HCT116 (cell line): Measurements from ENCODE around the gene CPED1. TPM values are rescaled to one million over a fixed set of nuclear protein-coding genes. Genes with fewer than 3 reads are reported as not detected.

Experiments used
- ATAC-seq: fragments of 200-7000 bp; cut with Tn5 transposase; 2 replicates; pipeline ENCODE4 v1.9.1; 2020; ENCODE audit warnings: mild to moderate bottlenecking, moderate library complexity
- BruUV-seq: library from RNA; stranded (reverse); fragments of 400-500 nt; replicated peaks from 2 replicates; lab custom pipeline; 2021; lab: Mats Ljungman, UMichigan
- CTCF ChIA-PET: fragments of 300-600 bp; sonication (Branson Sonifier 250); formaldehyde crosslinking; loops from one replicate; lab custom pipeline; 2021; ENCODE audit warnings: antibody characterized with exemption; lab: Charles Lee
- POLR2A ChIA-PET: fragments of 300-600, 350-600 bp; sonication (Branson Sonifier 250); formaldehyde crosslinking; loops from one replicate; lab custom pipeline; 2021; ENCODE audit warnings: antibody characterized with exemption; lab: Charles Lee
- RAD21 ChIA-PET, 2 experiments: fragments of 300-600 bp; sonication (Branson Sonifier 250); formaldehyde crosslinking; loops; one replicate each; lab custom pipeline; 2023; ENCODE audit warnings: low total read pairs in 2 of 2; ENCODE audit not compliant: uncharacterized antibody in 2 of 2, unreplicated experiment in 2 of 2, low non-redundant PET in 1 of 2; lab: Charles Lee
- DNase-seq: peaks from one replicate; pipeline ENCODE4 v3.0.0-alpha.2; 2010; ENCODE audit warnings: low read depth, low spot score
- H2AFZ ChIP-seq: fragments of 200-600 bp; shearing (Covaris generic), sonication (generic); 2 replicates; pipeline ENCODE4 v1.6.1; 2017; ENCODE audit warnings: low read depth, mixed run types, mixed read lengths, antibody characterized with exemption, low read length; ENCODE audit not compliant: poor library complexity, severe bottlenecking
- H3K27ac ChIP-seq: 2 replicates; pipeline ENCODE4 v1.5.1; 2012; ENCODE audit warnings: low read depth, low read length
- H3K27me3 ChIP-seq: fragments of 200-600 bp; sonication (generic); 2 replicates; pipeline ENCODE4 v1.6.1; 2016; ENCODE audit warnings: mixed run types, low read length, mixed read lengths; ENCODE audit not compliant: insufficient read depth
- H3K36me3 ChIP-seq, 2 experiments: fragments of 200-500 bp in 1 of 2; fragments of 200-600 bp in 1 of 2; sonication (Bioruptor generic) in 1 of 2; sonication (generic) in 1 of 2; 2 replicates each; pipeline versions ENCODE4 v1.5.1 to v1.6.1; 2014 to 2016; ENCODE audit warnings: low read length in 2 of 2, inconsistent platforms in 1 of 2, mixed read lengths in 1 of 2, mixed run types in 1 of 2; ENCODE audit not compliant: insufficient read depth in 2 of 2, control insufficient read depth in 1 of 2
- H3K4me1 ChIP-seq, 2 experiments: fragments of 200-600 bp in 1 of 2; sonication (generic) in 1 of 2; 2 replicates each; pipeline versions ENCODE4 v1.5.1 to v1.6.1; 2012 to 2017; ENCODE audit warnings: low read length in 2 of 2, inconsistent platforms in 1 of 2, mild to moderate bottlenecking in 1 of 2, mixed read lengths in 1 of 2, mixed run types in 1 of 2, moderate library complexity in 1 of 2; ENCODE audit not compliant: insufficient read depth in 2 of 2, control insufficient read depth in 1 of 2
- H3K4me2 ChIP-seq: fragments of 200-600 bp; sonication (generic); 2 replicates; pipeline ENCODE4 v1.6.1; 2017; ENCODE audit warnings: mixed run types, low read length, mixed read lengths
- H3K4me3 ChIP-seq, 2 experiments: fragments of 200-600 bp in 1 of 2; sonication (generic) in 1 of 2; replicated peaks in 1 of 2; 2 replicates each; pipeline ENCODE4 v1.5.1; 2011 to 2016; ENCODE audit warnings: low read length in 2 of 2, control low read depth in 1 of 2, low read depth in 1 of 2, mild to moderate bottlenecking in 1 of 2, mixed read lengths in 1 of 2, mixed run types in 1 of 2
- H3K79me2 ChIP-seq: fragments of 200-600 bp; sonication (generic); 2 replicates; pipeline ENCODE4 v1.6.1; 2017; ENCODE audit warnings: mild to moderate bottlenecking, mixed run types, low read length, moderate library complexity, mixed read lengths; ENCODE audit not compliant: insufficient read depth
- H3K9ac ChIP-seq: fragments of 200-600 bp; sonication (generic); 2 replicates; pipeline ENCODE4 v1.6.1; 2016; ENCODE audit warnings: low read length, mixed read lengths
- H3K9me2 ChIP-seq: fragments of 200-600 bp; sonication (generic), shearing (Covaris generic); 2 replicates; pipeline ENCODE4 v1.6.1; 2017; ENCODE audit warnings: mixed run types, mild to moderate bottlenecking, moderate library complexity; ENCODE audit not compliant: insufficient read depth
- H3K9me3 ChIP-seq, 2 experiments: fragments of 200-500 bp in 1 of 2; fragments of 200-600 bp in 1 of 2; sonication (Bioruptor generic) in 1 of 2; sonication (generic) in 1 of 2; 2 replicates each; pipeline ENCODE4 v1.6.1; 2014 to 2017; ENCODE audit warnings: low read length in 2 of 2, mixed read lengths in 2 of 2, inconsistent platforms in 1 of 2, low read depth in 1 of 2, mild to moderate bottlenecking in 1 of 2, mixed run types in 1 of 2, moderate library complexity in 1 of 2; ENCODE audit not compliant: control insufficient read depth in 1 of 2, insufficient read depth in 1 of 2
- H4K20me1 ChIP-seq: fragments of 200-600 bp; sonication (generic), shearing (Covaris generic); 2 replicates; pipeline ENCODE4 v1.6.1; 2017; ENCODE audit warnings: mixed run types, mild to moderate bottlenecking, moderate library complexity; ENCODE audit not compliant: insufficient read depth
- CBX3 ChIP-seq: IDR thresholded peaks from 2 replicates; pipeline ENCODE4 v1.6.1; 2012; ENCODE audit warnings: low read depth
- CEBPB ChIP-seq: IDR thresholded peaks from 2 replicates; pipeline ENCODE4 v1.6.1; 2012; ENCODE audit warnings: low read depth
- EGR1 ChIP-seq: IDR thresholded peaks from 2 replicates; pipeline ENCODE4 v1.6.1; 2012; ENCODE audit warnings: low read depth
- EZH2 ChIP-seq: fragments of 200-600 bp; sonication (generic); IDR thresholded peaks from 2 replicates; pipeline ENCODE4 v1.6.1; 2017; ENCODE audit warnings: antibody characterized with exemption, mixed run types
- FOSL1 ChIP-seq: IDR thresholded peaks from 2 replicates; pipeline ENCODE4 v1.6.1; 2012; ENCODE audit warnings: low read depth
- JUND ChIP-seq: IDR thresholded peaks from 2 replicates; pipeline ENCODE4 v1.6.1; 2012
- MAX ChIP-seq: IDR thresholded peaks from 2 replicates; pipeline ENCODE4 v1.6.1; 2012
- POLR2A ChIP-seq: IDR thresholded peaks from 2 replicates; pipeline ENCODE4 v1.7.0; 2011; ENCODE audit warnings: borderline replicate concordance; ENCODE audit not compliant: insufficient read depth, insufficient read length; ENCODE audit errors: extremely low read depth
- POLR2AphosphoS5 ChIP-seq: IDR thresholded peaks from 2 replicates; pipeline ENCODE4 v1.6.1; 2011; ENCODE audit warnings: mild to moderate bottlenecking, low read depth, low read length, moderate library complexity
- RAD21 ChIP-seq: IDR thresholded peaks from 2 replicates; pipeline ENCODE4 v1.6.1; 2012; ENCODE audit warnings: low read depth, mild to moderate bottlenecking
- SIN3A ChIP-seq: IDR thresholded peaks from 2 replicates; pipeline ENCODE4 v1.6.1; 2012; ENCODE audit warnings: low read depth
- SRF ChIP-seq: IDR thresholded peaks from 2 replicates; pipeline ENCODE4 v1.6.1; 2012; ENCODE audit warnings: low read depth
- TCF7L2 ChIP-seq: IDR thresholded peaks from 2 replicates; pipeline ENCODE4 v1.7.0; 2011; ENCODE audit warnings: borderline replicate concordance, inconsistent platforms; ENCODE audit not compliant: insufficient read depth, insufficient read length; ENCODE audit errors: extremely low read depth
- ZFX ChIP-seq: fragments of 450-650 bp; IDR thresholded peaks from 2 replicates; pipeline ENCODE4 v1.6.1; 2017
- intact Hi-C: fragments of 100-400 bp; cut with micrococcal nuclease; formaldehyde crosslinking; loops from 2 replicates; pipeline ENCODE4 v1.10.0; 2022
- total RNA-seq: library from RNA; stranded (reverse); gene quantifications from one replicate; pipeline ENCODE4 v1.2.1, GENCODE V29; 2021; ENCODE audit not compliant: unreplicated experiment
- TF ChIP-seq, protein P1 (sequence below), 3 experiments: fragments of 200-600 bp in 1 of 3; sonication (generic) in 1 of 3; IDR thresholded peaks in 2 of 3; conservative IDR thresholded peaks in 1 of 3; 2 replicates each; pipeline ENCODE4 v1.5.1; 2012 to 2017; ENCODE audit warnings: low read depth in 2 of 3, low read length in 2 of 3, antibody characterized with exemption in 1 of 3, borderline replicate concordance in 1 of 3, control low read depth in 1 of 3, mild to moderate bottlenecking in 1 of 3, mixed read lengths in 1 of 3, mixed run types in 1 of 3, moderate library complexity in 1 of 3; ENCODE audit not compliant: insufficient read depth in 1 of 3
- TF ChIP-seq, protein P2 (sequence below): IDR thresholded peaks from 2 replicates; pipeline ENCODE4 v1.6.1; 2011; ENCODE audit warnings: mild to moderate bottlenecking, low read length, moderate library complexity; ENCODE audit not compliant: insufficient replicate concordance; ENCODE audit errors: extremely low read depth
- TF ChIP-seq, protein P3 (sequence below): IDR thresholded peaks from 2 replicates; pipeline ENCODE4 v1.6.1; 2012

The CPED1 gene
- total RNA-seq, 1 experiment from 2014 or later, result 1.2 TPM

- Histone ChIP-seq H3K4me3 (peak overlapping the region in 1 of 2 experiments; percentile 35; a peak in 2 of 4 replicates), H3K79me2 (no peaks in the 10 kb centered on the region), H3K9me3 (no peaks in the 10 kb centered on the region), H3K9ac (peak overlapping the region; percentile 67), H3K27ac (peak overlapping the region; percentile 96), H3K4me1 (peaks cover 78 to 100% of the 10 kb centered on the region in 2 experiments), H3K36me3 (no peaks in the 10 kb centered on the region), H3K4me2 (peak overlapping the region; percentile 56), H2AFZ (no peak overlapping the region), H4K20me1 (no peaks in the 10 kb centered on the region), H3K27me3 (no peaks in the 10 kb centered on the region), H3K9me2 (no peaks in the 10 kb centered on the region)
- ATAC-seq (peak; percentile 69), DNase-seq (no peak)
- ChIA-PET POLR2A (no interaction called here), CTCF (no interaction called here), RAD21 (no interaction called here)
- TSS peak; percentile 85 for BruUV-seq
- TF ChIP-seq MAX, result peak; percentile 61
- no peak for TF ChIP-seq FOSL1
- TF ChIP-seq, protein P1, sequence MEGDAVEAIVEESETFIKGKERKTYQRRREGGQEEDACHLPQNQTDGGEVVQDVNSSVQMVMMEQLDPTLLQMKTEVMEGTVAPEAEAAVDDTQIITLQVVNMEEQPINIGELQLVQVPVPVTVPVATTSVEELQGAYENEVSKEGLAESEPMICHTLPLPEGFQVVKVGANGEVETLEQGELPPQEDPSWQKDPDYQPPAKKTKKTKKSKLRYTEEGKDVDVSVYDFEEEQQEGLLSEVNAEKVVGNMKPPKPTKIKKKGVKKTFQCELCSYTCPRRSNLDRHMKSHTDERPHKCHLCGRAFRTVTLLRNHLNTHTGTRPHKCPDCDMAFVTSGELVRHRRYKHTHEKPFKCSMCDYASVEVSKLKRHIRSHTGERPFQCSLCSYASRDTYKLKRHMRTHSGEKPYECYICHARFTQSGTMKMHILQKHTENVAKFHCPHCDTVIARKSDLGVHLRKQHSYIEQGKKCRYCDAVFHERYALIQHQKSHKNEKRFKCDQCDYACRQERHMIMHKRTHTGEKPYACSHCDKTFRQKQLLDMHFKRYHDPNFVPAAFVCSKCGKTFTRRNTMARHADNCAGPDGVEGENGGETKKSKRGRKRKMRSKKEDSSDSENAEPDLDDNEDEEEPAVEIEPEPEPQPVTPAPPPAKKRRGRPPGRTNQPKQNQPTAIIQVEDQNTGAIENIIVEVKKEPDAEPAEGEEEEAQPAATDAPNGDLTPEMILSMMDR (IDR thresholded peaks at IDR 0.05 in 2 of 3, conservative IDR thresholded peaks at IDR 0.05 in 1 of 3; ENCODE audit: borderline replicate concordance in 1 of 3, insufficient read depth in 1 of 3, low read depth in 2 of 3, low read length in 2 of 3), result no peak
- no peak for TF ChIP-seq EZH2
- TF ChIP-seq EGR1, result no peak
- peak; percentile 16 for TF ChIP-seq TCF7L2
- no peak; the same call in 1 of the 2 replicates for TF ChIP-seq SIN3A
- TF ChIP-seq RAD21, result no peak
- TF ChIP-seq, protein P2, sequence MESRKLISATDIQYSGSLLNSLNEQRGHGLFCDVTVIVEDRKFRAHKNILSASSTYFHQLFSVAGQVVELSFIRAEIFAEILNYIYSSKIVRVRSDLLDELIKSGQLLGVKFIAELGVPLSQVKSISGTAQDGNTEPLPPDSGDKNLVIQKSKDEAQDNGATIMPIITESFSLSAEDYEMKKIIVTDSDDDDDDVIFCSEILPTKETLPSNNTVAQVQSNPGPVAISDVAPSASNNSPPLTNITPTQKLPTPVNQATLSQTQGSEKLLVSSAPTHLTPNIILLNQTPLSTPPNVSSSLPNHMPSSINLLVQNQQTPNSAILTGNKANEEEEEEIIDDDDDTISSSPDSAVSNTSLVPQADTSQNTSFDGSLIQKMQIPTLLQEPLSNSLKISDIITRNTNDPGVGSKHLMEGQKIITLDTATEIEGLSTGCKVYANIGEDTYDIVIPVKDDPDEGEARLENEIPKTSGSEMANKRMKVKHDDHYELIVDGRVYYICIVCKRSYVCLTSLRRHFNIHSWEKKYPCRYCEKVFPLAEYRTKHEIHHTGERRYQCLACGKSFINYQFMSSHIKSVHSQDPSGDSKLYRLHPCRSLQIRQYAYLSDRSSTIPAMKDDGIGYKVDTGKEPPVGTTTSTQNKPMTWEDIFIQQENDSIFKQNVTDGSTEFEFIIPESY, result no peak
- no peak for TF ChIP-seq JUND
- no peak for TF ChIP-seq CBX3
- TF ChIP-seq CEBPB, result no peak
- no peak for TF ChIP-seq SRF
- TF ChIP-seq, protein P3, sequence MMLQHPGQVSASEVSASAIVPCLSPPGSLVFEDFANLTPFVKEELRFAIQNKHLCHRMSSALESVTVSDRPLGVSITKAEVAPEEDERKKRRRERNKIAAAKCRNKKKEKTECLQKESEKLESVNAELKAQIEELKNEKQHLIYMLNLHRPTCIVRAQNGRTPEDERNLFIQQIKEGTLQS, result no peak
- TF ChIP-seq ZFX, result no peak
- TF ChIP-seq POLR2AphosphoS5, result no peak
- TF ChIP-seq POLR2A, result peak; percentile 44
- intact Hi-C loops, result no loop called here
Observed at GRCh38 chr7:121301446-121302213, 313.1 kb downstream of the CPED1 start.
